Right cardiac atrium (tissue), 5 donors: Measurements from ENCODE around the gene GAMT. TPM values are rescaled to one million over a fixed set of nuclear protein-coding genes. Genes with fewer than 3 reads are reported as not detected.

Experiments
- ATAC-seq, 2 donors: fragments of 200-7000 bp; cut with Tn5 transposase; one replicate each; pipeline versions ENCODE4 v1.8.0 to v1.9.1; 2020; ENCODE audit warnings: moderate library complexity in 2 of 2, mild to moderate bottlenecking in 1 of 2
- DNase-seq, 3 donors: peaks; one replicate each; pipeline ENCODE4 v3.0.0-alpha.2; 2020
- H3K27ac ChIP-seq: one replicate; pipeline ENCODE4 v1.5.1; 2013; ENCODE audit warnings: mild to moderate bottlenecking, low read length, control low read depth, moderate library complexity
- H3K27me3 ChIP-seq: one replicate; pipeline ENCODE4 v1.6.1; 2013; ENCODE audit not compliant: control insufficient read depth, insufficient read depth
- H3K4me1 ChIP-seq: one replicate; pipeline ENCODE4 v1.6.1; 2013; ENCODE audit warnings: low read length; ENCODE audit not compliant: control insufficient read depth, insufficient read depth
- H3K4me3 ChIP-seq: one replicate; pipeline ENCODE4 v1.5.1; 2013; ENCODE audit warnings: low read length, control low read depth
- H3K9me3 ChIP-seq: one replicate; pipeline ENCODE4 v1.6.1; 2013; ENCODE audit warnings: low read length; ENCODE audit not compliant: control insufficient read depth
- WGBS: extraction: QIAGEN DNeasy Blood & Tissue Kit; methylation state at CpG from one replicate; pipeline ENCODE4 v1.1.7; 2013; 5-methylcytosine and 5-hydroxymethylcytosine counted together
- intact Hi-C, 4 donors: fragments of 100-400 bp; cut with DNase I; formaldehyde crosslinking; loops; one replicate each; pipeline versions ENCODE4 v1.11.0 to v1.14.0; 2022 to 2023
- long read RNA-seq, 4 donors: library from polyadenylated mRNA; unstranded; transcript quantifications; one replicate each; pipeline ENCODE4 v2.0.0, GENCODE V29; 2020 to 2021
- polyA plus RNA-seq: library from polyadenylated mRNA; stranded (reverse); fragments of 200-250 nt; gene quantifications from one replicate; pipeline ENCODE4 v1.2.3, GENCODE V29; 2013
- total RNA-seq, 4 donors: library from RNA; stranded (reverse); fragmentation: NEBNext Ultra II Directional; extraction: Animal tissue kit (Norgen Biotek cat#: 25700); gene quantifications; one replicate each; pipeline ENCODE4 v1.2.1, GENCODE V29; 2021
- donor health status: healthy with polysubstance abuse.
- donor health status: DM: no; HTN: yes; CAD: no.
- donor health status: DM: no; HTN: no; CAD: no.
- donor health status: DM: no; HTN: yes; CAD: no; lungs with severe emphysema.
- donor health status: DM: yes; HTN: yes; CAD: no.

Gene GAMT
- total RNA-seq (10 to 100 TPM; 49.2 to 76.2 (median 66.4) TPM), polyA plus RNA-seq (124 TPM)
- long read RNA-seq, donor 1, transcript GAMT-202 (5 exons, 1,769 nt) = minor isoform, 6 of 97 reads
- long read RNA-seq, donor 1, transcript GAMT-201 (6 exons, 1,121 nt) = major isoform, 85 of 97 reads
- long read RNA-seq, donor 1, partial matches to known transcripts = 2 of 97 reads
- long read RNA-seq, donor 1, other reads (novel, unspliced or antisense) = 4 of 97 reads
- long read RNA-seq, donor 2, transcript GAMT-201 (6 exons, 1,121 nt) = major isoform, 66 of 85 reads
- long read RNA-seq, donor 2, transcript GAMT-202 (5 exons, 1,769 nt) = minor isoform, 9 of 85 reads
- long read RNA-seq, donor 2, partial matches to known transcripts = 2 of 85 reads
- long read RNA-seq, donor 2, other reads (novel, unspliced or antisense) = 7 of 85 reads
- long read RNA-seq, donor 3, transcript GAMT-201 (6 exons, 1,121 nt) = major isoform, 106 of 111 reads
- long read RNA-seq, donor 3, partial matches to known transcripts = 0 of 111 reads
- long read RNA-seq, donor 3, other reads (novel, unspliced or antisense) = 3 of 111 reads
- long read RNA-seq, donor 4, transcript GAMT-202 (5 exons, 1,769 nt) = minor isoform, 12 of 86 reads
- long read RNA-seq, donor 4, transcript GAMT-201 (6 exons, 1,121 nt) = major isoform, 70 of 86 reads
- long read RNA-seq, donor 4, partial matches to known transcripts = 2 of 86 reads
- long read RNA-seq, donor 4, other reads (novel, unspliced or antisense) = 1 of 86 reads

DNA sequence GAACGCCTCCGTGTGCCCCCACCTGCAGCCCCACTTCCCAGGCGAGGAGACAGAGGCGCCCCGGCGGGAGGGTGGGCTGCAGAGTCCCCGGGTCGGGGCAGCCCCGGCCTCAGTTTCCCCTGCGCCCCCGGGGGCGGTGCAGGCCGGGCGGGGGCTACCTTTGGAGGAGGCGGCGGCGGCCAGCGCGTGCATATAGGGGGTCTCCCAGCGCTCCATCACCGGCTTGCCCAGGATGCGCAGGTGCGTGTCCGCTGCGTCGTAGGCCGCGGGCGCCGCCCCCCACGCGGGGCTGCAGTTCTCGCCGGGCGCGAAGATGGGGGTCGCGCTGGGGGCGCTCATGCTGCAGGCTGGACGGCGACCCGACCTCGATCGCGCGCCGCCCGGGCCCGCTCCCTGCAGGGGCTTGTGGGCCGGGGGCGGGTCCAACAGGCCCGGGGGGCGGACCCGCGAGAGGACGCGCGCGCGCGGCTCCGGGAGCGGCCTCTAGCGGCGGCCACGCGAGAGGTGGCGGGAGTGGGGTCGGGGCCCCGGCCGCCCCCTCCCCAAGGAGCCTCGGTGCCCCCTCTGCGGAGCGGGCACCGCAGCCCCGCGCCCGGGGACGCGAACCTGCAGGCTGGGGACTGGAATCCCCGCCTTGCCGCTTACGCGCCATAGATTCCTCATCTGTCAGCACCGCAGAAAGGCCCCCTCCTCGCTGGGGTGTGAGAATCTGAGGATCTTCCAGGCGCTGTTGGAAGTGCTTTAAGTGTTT lies at the start of gene GAMT:
TSS of gene GAMT (minus strand) at position 405 of the 751 bp plus-strand sequence. CDS start at position 339, 66 bp downstream.
- ATAC-seq (peak; percentile 47 to 65), DNase-seq (peak; percentile 48 to 85 (median 82))
- H3K27me3 ChIP-seq = no peaks in the 10 kb centered on the region
- H3K9me3 ChIP-seq = no peaks in the 10 kb centered on the region
- intact Hi-C loops = no loop called here
- H3K4me3 ChIP-seq = peak within 1 kb of the TSS; percentile 64
- H3K4me1 ChIP-seq = peaks cover 5% of the 10 kb centered on the region
- H3K27ac ChIP-seq = peak within 1 kb of the TSS; percentile 61
- 1% methylated on average over 87 of the region's 87 CpGs for WGBS

DNA sequence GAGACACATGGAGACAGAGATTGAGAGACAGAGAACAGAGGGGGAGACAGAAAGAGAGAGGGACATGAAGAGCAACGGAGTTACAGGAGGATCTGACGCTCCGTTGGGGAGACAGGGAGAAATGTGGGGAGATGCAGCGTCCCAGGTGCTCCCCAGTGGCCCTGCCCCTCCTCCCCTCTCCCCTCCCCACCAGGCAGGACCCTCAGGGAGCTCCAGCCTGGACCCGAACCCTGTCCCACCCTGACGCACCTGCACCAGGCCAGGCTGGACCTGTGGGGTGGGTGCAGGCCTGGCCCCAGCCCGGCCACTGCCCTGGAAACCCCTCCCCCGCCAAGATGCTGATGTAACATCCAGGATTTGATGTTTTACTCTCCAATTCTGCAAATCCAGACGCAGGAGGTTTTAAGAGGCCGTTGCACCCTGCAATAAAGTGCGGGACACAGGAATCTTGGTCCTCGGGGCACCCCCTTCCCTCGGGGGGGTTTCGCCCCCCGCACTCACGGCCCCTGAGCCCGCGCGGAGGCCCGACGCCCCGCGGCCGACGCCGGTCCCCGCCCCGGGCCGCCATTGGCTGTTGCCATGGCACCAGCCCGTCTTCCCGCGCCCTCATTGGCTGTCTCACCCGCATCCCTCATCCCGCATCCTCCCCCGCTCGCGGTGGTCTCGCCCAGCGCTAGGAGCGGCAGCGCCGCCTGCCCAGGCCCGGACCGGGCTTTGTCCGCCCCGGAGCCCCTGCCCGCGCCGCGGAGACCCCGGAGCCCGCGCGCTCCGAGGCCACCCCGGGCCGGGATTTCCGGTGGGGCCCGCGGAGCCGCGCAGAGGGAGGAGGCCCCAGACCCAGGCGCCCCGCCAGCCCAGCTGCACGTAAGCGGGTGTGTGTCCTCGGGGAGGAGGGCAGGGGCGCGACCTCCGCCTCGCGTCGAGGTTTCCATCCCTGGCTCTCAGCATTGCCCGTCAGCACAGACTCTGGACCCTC lies 48.4 kb upstream of the GAMT start, which contains the start of gene APC2:
TSS of gene APC2 (plus strand) at position 655 of the 976 bp plus-strand sequence. CDS start 2,881 bp downstream, outside the sequence.
- no peak for ATAC-seq
- Histone ChIP-seq H3K27me3 (no peaks in the 10 kb centered on the region), H3K4me3 (no peak within 1 kb of the TSS), H3K4me1 (peaks cover 4% of the 10 kb centered on the region), H3K9me3 (no peaks in the 10 kb centered on the region), H3K27ac (no peak within 1 kb of the TSS)
- intact Hi-C loops = no loop called here
- DNase-seq = peak in 2 of 3 donors; percentile 52 to 61
- 4% methylated on average over 74 of the region's 74 CpGs for WGBS

DNA sequence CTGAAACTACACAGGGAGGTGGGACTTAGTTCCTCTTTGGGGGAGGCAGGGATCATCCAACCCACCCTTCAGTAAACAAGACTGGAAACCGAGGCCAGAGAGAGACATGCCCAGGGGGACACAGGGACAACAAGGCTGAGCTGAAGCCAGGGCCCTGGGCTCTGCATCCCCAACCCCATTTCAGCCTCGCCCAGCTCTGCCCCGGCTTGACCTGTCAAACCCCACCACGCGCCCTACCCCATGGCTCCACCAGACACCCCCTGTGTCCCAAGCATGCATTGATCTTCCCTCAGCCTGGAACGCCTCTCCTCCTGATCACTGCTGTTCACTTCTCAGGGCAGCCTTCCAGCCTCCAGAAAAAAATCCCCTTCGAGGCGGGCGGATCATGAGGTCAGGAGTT lies 46.6 kb upstream of the GAMT start:
- Histone ChIP-seq H3K9me3 (no peaks in the 10 kb centered on the region), H3K4me3 (no peak overlapping the region), H3K27me3 (no peaks in the 10 kb centered on the region), H3K4me1 (peaks cover 4% of the 10 kb centered on the region), H3K27ac (no peak overlapping the region)
- ATAC-seq (no peak), DNase-seq (no peak)
- intact Hi-C loops = no loop called here
- WGBS = 89% methylated on average over 9 of the region's 9 CpGs

DNA sequence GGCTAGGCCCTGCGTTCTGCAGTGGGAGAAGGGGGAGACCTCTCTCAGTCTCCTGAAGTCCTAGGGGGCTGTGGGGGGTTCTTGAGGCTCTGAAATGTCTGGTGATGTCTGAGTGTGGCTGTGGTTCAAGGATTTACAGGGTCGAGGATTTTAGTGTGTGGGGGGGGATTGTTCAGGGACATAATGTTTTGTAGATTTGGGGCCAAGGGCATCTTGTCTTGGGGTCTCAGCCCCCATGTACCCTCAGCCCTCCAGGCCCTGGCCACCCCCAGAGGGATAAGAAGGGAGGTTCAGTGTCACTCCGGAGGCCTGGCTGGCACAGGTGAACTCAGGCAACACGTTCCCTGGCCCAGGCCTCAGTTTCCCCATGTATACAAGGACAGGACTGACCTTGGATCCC lies 46.2 kb upstream of the GAMT start:
- no peaks in the 10 kb centered on the region for H3K27me3 ChIP-seq
- intact Hi-C loops = no loop called here

DNA sequence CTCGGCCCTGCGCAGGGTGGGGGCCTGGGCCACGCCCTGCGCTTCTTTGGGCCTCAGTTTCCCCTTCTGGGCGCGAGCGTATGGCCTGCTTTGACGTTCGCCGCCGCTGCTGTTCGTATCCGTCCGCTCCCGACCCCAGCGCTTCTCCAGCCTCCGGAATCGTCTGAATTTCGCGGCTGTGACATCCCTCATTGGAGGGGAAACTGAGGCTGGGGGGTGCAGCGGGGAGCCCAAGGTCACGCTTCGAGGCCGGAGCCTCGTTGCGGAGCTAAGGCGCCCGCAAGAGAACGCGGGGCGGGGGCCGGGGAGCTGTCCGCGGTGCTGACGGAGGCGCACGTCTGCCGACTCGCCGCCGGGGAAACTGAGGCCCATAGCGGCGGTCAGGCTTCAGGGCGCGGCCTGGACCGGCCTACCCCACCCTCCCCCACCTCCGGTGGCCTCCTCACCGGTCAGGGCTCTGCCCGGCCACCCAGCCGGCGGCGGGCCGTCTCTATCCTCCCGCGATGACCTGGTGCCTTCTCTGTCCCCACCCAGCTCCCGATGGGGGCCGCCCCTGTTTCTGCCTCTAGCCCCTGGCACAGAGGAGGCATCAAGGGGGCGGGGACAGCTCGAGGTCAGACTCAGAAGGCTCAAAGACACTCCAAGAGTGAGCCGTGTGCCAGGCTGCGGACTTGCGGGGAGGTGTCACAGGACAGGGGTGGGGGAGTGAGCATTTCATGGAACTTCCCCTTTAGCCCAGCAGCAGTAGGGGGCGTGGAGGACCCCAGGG lies 45.6 kb upstream of the GAMT start:
- WGBS = 4% methylated on average over 63 of the region's 63 CpGs
- intact Hi-C loops = no loop called here

More for the DNA sequence above, 46.2 kb upstream of the GAMT start:
- H3K27ac ChIP-seq = no peak overlapping the region
- no peaks in the 10 kb centered on the region for H3K9me3 ChIP-seq
- ATAC-seq (no peak), DNase-seq (peak in 1 of 3 donors; percentile 51)
- peaks cover 4% of the 10 kb centered on the region for H3K4me1 ChIP-seq
- 28% methylated on average over 4 of the region's 4 CpGs for WGBS
- no peak overlapping the region for H3K4me3 ChIP-seq

DNA sequence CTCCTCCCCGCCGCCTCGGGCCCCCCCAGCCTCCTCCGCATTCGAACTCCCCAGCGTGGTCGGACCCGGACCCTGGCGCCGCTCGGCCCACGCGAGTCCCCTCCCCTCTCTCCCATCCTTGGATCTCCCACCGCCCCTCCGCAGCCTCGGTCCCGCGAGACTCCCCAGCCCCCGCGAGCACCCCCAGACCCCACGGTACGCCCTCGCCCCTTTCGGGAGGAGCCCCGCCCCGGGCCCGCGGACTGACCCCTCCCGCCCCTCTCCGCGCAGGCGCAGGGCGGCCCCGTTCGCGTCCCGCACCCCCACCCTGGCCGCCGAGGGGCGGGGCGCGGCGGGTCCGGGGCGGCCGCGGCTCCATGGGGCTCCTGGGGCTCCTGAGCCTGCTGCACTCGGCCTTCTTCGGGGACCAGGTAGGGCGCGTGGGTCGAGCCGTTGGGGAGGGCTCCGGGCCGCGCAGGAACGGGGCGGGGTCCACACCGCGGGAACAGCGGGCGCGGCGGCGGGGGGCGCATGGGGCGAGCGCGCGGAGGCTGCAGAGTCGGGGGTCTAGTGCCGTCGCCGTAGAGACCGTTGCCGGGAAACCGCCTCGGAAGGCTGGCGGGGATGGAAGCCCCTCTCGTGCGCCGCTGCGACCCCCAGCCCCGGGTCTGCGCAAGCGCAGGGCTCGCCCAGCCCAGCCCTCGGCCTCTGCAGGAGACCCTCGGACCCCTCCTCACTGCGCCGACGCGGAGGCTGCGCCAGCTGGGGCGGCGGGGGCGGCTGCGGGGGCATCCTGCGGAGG lies 44.8 kb upstream of the GAMT start:
- Histone ChIP-seq H3K27me3 (no peaks in the 10 kb centered on the region), H3K4me3 (peak overlapping the region; percentile 29), H3K9me3 (no peaks in the 10 kb centered on the region), H3K27ac (no peak overlapping the region), H3K4me1 (peaks cover 4% of the 10 kb centered on the region)
- DNase-seq (peak in 1 of 3 donors; percentile 67), ATAC-seq (peak; percentile 24 to 39)
- WGBS = 2% methylated on average over 99 of the region's 99 CpGs
- intact Hi-C loops = no loop called here

More for the DNA sequence above, 45.6 kb upstream of the GAMT start:
- Histone ChIP-seq H3K9me3 (no peaks in the 10 kb centered on the region), H3K4me3 (peak overlapping the region; percentile 29), H3K4me1 (peaks cover 4% of the 10 kb centered on the region), H3K27me3 (no peaks in the 10 kb centered on the region), H3K27ac (no peak overlapping the region)
- ATAC-seq (no peak), DNase-seq (peak in 1 of 3 donors; percentile 73)

DNA sequence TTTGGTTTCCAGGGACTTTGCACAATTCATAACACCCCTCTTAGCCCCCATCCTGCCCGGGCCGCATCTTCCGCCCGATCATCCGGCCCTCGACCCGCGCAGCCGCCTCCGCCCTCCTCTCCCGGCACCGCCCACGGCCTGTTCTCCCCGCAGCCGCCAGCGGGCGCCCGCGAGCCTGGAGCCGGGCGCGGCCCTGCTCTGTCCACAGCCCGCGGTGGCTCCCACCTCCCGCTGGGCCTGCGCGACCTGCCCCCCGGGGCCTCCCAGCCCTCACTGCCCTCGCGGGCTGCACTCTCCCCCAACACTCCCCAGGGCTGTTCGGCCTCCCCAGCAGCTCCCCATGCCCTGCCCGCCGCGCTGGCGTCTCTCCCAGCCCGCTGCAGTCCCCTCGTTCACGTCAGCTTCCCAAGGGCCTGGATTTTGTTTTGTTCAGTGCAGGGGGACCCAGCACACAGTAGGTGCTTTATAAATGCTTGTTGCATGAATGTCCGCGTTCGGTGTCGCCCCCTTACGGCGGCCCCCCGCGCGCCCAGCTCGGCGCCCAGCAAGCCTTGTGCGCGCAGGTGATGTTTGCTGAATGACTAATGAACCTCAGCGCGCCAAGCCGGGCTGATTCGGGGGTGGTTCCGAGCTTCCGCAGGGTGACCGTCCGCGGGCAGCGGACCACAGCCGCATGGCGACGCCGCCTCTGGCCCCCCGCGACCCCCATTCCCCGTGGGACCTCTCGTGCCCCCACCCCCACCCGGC lies 44.0 kb upstream of the GAMT start:
- ATAC-seq (peak; percentile 88 to 89), DNase-seq (peak; percentile 65 to 88 (median 88))
- 2% methylated on average over 70 of the region's 70 CpGs for WGBS
- H3K4me3 ChIP-seq = peak overlapping the region; percentile 29
- peaks cover 4% of the 10 kb centered on the region for H3K4me1 ChIP-seq
- H3K27me3 ChIP-seq = no peaks in the 10 kb centered on the region
- intact Hi-C loops = no loop called here
- no peak overlapping the region for H3K27ac ChIP-seq
- no peaks in the 10 kb centered on the region for H3K9me3 ChIP-seq

DNA sequence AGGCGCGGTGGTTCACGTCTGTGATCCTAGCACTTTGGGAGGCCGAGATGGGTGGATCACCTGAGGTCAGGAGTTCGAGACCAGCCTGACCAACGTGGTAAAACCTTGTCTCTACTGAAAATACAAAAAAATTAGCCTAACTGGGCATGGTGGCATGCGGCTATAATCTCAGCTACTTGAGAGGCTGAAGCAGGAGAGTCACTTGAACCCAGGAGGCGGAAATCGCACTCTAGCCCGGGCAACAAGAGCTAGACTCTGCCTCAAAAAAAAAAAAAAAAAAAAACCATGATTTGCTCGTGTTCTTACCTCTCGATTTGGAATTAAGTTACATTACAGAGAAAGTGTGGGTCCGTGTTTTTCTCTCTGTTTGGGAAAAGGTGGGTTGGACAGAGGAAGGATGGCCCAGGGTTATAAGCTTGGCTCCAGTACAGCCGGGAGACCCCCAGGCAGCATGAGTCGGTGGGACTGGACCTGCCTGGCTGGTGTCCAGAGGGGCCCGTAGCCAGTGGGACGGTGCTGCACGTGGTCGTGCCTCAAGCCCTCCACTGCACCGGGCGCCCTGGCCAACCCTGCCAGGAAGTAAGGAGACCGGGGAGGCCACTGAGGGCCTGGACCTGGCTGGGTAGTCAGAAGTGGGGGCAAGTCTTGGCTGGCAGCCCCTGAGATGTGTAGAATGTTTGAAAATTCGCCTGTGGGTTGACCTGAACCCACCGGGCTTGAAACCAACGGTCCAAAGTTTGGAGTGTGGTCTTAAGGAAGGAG lies 40.5 kb upstream of the GAMT start:
- 83% methylated on average over 25 of the region's 25 CpGs for WGBS
- Histone ChIP-seq H3K27me3 (no peaks in the 10 kb centered on the region), H3K27ac (no peak overlapping the region), H3K9me3 (no peaks in the 10 kb centered on the region), H3K4me1 (peaks cover 4% of the 10 kb centered on the region), H3K4me3 (no peak overlapping the region)
- intact Hi-C loops = no loop called here
- no peak for ATAC-seq
- DNase-seq = peak in 2 of 3 donors; percentile 48 to 58
